ENCODE measurements around the gene ASIC2.
A peak's percentile ranks its signal among the peaks of the same experiment; 100 is the strongest.

ASIC2 gene

DNA sequence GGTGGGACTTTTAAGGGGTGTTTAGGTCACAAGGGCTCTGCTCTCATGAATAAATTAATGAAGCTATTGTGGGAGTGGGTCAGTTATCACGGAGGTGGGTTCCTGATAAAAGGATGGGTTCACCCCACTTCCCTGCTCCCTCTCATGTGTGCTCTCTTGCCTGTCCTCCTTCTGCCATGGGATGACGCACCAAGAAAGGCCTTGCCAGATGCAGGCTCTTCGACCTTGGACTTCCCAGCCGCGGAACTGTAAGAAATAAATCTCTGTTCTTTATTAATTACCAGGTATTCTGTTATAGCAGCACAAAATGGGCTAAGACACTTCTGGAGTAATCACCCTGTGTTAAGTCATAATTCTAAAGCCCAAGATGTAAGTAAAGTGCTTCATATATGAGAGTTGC is 141.5 kb downstream of the ASIC2 start:
- DNase-seq: no peak

DNA sequence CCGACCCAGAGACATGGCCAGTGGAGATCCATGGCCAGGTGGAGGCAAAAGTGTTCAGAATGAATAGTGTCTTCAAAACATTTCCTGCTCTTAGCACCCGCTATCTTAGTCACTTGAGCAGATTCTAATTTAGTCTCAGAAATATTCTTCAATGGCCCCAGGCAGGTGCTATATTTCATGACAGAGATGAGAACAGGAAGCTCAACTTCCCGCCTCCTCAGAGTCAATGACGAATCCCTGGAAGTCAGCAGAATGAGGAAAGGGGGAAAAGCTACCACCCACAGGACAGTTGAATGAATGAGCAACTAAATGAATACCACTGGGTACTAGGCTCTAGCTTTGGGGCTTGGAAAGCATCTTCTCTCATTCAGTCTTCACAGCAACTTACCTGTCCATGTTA is 147.2 kb downstream of the ASIC2 start:
- no peak for DNase-seq

- DNase-seq: no peak
These were observed 148.3 kb downstream of the ASIC2 start for GRCh38 chr17:33144837-33145236.

DNA sequence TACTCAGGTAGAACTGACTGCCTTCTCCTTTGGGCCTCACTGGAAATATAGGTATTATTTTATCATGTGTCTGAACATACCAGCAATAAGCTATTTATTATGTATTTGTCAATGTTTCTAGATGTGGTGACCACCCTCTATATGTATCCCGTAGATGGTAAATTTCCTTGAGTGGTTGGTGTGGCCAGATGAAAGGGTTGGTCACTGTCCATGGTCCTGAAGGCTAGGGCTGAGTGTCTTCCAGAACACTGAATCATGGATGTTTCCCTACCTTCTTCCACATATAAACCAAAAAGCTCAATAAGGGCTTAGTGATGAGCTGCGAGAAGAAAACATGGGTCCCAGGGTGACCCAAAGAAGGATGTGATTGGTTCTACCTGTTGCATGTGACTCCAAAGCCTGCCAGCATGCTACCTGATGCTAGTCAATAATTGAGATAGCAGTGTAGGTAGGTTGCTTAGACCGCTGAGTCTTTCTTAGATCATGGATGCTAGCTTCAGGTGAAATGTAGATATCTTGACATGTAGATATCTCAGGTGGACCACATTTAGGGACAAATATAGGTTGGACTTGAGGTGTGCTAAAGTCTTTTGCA is 150.3 kb downstream of the ASIC2 start:
- DNase-seq: peak; percentile 4 to 13

DNA sequence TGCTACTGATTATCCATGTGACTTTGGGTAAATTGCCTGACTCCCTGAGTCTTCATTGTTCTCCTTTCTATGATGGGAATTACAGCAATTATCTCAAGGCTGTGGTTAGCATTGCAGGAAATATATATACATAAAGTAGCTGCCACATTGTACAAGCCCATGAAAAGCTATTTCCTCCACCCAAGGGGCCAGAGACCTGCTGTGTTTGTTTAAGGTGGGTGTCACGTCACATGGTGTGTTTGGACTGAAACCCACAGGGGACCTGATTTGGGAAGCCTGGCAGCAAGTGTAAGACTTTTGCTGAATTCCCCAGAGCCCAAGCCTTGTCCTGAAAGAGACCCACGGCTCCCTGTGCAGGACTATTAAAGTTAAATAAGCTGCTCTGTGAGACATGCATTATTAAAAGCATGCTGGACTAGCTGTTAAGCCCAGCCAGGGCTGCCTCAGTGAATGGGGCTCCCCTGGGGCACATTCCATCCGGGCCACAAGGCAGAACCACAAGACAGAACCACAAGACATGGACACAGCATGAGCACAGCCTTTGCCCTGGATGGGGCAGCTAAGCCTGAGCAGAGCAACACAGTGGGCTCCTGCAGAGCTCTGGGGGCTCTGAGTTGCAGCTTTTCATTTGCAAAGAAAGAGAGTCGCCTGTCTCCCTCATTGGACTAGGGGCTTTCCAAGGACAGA is 152.5 kb downstream of the ASIC2 start:
- no peak for DNase-seq

GRCh38 chr17:33138627-33139026 is 154.5 kb downstream of the ASIC2 start:
- no peak for DNase-seq

GRCh38 chr17:33137426-33137825 is 155.7 kb downstream of the ASIC2 start:
- DNase-seq: no peak

- DNase-seq: no peak
These were observed 157.4 kb downstream of the ASIC2 start for GRCh38 chr17:33135691-33136090.

GRCh38 chr17:33131620-33132019 is 161.5 kb downstream of the ASIC2 start:
- no peak for DNase-seq

DNA sequence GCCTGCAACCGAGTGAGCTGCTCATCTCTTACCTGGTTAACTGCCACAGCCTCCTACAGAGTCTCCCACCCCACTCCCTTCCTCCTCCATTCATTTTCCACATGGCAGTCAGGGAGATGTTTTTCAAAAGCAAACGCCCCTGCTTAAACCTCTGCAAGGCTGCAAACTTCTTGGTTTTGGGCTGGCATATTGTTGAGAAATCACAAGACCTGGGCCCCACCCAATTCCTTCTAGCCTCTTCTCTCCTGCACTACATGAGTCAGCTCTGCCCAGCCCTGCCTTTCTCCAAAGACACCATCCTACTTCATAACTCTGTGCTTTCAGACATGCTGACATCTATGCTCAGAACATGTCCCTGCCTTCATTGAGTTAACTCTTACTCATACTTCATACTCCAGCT is 165.4 kb downstream of the ASIC2 start:
- DNase-seq: no peak

DNA sequence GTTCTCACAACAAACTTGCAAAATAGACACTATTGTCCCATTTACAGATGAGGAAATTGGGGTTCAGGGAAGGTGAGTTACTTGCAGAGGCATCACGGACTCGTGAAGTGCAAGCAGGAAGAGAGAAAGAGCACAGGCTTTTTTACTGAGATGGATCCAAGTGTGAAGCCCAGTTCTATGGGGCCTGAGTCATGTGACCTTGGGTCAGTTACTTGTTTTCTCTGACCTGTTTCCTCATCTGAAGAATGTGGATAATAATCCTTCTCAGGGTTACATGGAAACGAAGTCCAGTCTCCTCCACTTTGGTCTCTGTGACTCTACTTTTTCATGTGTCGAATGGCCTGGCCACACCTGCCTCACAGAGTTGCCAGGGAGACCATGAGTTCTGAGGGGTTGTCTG is 167.0 kb downstream of the ASIC2 start:
- no peak for DNase-seq

GRCh38 chr17:33125552-33125950 is 167.5 kb downstream of the ASIC2 start:
- DNase-seq: no peak

- no peak for DNase-seq
These were observed 168.1 kb downstream of the ASIC2 start for GRCh38 chr17:33124871-33125551.

GRCh38 chr17:33124185-33124584 is 168.9 kb downstream of the ASIC2 start:
- DNase-seq: no peak

DNA sequence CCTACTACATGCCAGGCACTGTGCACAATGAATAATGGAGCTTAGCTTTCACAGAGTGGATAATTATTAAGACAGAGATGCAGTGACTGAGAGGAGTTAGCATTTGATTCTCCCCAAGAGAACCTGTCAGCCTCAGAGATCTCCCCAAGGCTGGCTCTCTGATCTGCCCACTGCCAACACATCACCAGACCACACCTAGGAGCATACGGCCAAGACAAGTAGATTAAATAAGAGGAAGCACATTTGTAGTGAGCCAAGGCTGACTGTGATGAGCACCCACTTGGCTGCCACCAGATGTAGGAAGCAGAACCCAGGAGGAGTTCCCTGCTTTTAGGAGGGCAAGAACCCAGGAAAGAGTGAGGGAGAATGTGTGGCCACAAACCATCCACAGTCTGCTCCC is 171.3 kb downstream of the ASIC2 start:
- no peak for DNase-seq

DNA sequence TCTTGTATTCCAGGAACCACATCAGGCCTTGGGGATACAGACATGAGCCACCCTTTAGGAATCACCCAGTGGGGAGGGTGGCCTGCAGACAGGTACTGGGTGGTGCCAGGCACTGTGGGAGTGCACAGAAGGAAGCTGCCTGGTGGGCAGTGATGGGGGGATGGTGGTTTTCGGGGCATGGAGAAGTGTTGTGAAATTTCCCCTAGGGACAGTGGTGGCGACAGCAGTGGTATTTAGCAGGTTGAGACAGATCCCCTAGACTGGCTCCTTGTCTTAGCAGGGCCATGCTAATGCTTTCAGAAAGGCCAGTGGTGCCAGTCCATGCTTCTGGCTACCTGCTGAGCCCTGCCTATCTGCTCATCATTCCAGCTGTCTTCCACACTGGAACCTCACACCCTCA is 171.8 kb downstream of the ASIC2 start:
- no peak for DNase-seq

GRCh38 chr17:33120103-33120502 is 173.0 kb downstream of the ASIC2 start:
- DNase-seq: no peak

- DNase-seq: no peak
These were observed 174.6 kb downstream of the ASIC2 start for GRCh38 chr17:33118391-33119075.

GRCh38 chr17:33116021-33116551 is 177.0 kb downstream of the ASIC2 start:
- DNase-seq: no peak

DNA sequence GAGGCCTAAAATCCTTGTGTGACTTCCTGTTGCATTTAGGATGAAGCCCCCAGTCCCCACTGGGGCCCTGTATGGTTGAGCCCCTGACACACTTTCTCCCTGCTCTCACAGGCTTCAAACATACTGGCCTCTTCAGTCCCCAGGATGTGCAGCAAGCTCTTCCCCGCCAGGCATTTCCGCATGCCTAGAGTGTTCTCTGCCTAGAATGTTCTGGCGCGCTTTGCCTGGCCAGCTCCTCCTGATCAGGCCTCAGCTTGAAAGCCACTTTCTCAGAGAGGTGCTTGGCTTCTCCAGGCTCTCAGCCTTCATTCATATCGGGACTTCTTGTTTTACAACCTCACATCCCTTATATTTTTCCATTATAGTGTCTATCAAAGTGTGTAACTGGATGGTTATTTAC is 177.7 kb downstream of the ASIC2 start:
- no peak for DNase-seq

DNA sequence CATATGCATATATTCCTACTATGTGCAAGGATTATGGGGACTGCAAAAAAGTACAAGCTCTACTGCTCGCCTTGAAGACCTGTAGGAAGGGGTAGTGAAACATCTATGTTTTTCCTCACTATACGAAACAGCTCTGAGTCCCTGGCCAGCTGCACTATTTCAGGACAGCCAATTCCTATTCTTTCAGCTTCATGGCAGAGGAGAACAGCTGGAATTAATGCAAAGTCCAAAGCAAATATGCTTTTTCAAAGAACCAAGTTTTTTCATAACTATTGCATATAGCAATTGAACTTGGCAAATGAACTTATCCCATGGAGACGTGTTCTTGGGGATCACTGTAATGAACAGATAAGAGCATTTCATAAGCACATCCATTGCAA is 179.1 kb downstream of the ASIC2 start:
- DNase-seq: no peak

- no peak for DNase-seq
These were observed 179.7 kb downstream of the ASIC2 start for GRCh38 chr17:33113276-33113990.

DNA sequence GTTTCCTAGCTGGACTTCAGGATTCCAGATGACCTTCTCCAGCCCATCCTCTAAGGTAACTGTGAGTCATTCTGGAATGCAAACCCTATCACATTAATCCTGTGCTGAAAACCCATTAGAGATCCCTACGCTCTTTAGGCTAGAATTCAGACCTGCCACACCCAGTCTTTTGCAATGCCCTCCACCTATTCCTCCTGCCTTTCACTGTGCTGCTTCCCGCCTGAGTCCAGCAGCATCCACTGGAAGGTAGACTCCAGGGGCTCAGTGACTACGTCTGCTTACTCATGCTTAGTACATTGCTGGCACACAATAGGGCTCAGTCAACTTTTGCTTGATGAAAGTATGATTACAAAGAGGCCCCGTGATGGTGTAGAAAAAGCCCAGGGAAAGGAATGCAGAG is 180.3 kb downstream of the ASIC2 start:
- DNase-seq: no peak

Data from AML-193 (cell line).